BE2C (cell line): ENCODE data around the gene MRFAP1.

Experiments
- DNase-seq: peaks from one replicate; pipeline ENCODE4 v3.0.0-alpha.2; 2020
- H3K27me3 ChIP-seq: fragments of 250-450 bp; sonication (Bioruptor Pico); 2 replicates; pipeline ENCODE4 v1.5.1; 2020; ENCODE audit warnings: mild to moderate bottlenecking
- H3K36me3 ChIP-seq: fragments of 250-450 bp; sonication (Bioruptor Pico); 2 replicates; pipeline ENCODE4 v1.5.1; 2020; ENCODE audit warnings: mild to moderate bottlenecking
- H3K4me1 ChIP-seq: fragments of 250-450 bp; sonication (Bioruptor Pico); 2 replicates; pipeline ENCODE4 v1.5.1; 2020
- H3K4me3 ChIP-seq: 2 replicates; pipeline ENCODE4 v1.5.1; 2011; ENCODE audit warnings: low read depth, low read length
- H3K9me3 ChIP-seq: fragments of 250-450 bp; sonication (Bioruptor Pico); 2 replicates; pipeline ENCODE4 v1.5.1; 2020
- TF ChIP-seq, protein P1 (sequence below): IDR thresholded peaks from 2 replicates; pipeline ENCODE4 v1.5.1; 2012; ENCODE audit warnings: mild to moderate bottlenecking, low read depth, low read length

MRFAP1 gene

GRCh38 chr4:6619466-6620255 lies 20.8 kb upstream of the MRFAP1 start:
- H3K9me3 ChIP-seq = no peaks in the 10 kb centered on the region
- no peaks in the 10 kb centered on the region for H3K4me1 ChIP-seq
- H3K36me3 ChIP-seq = no peaks in the 10 kb centered on the region
- DNase-seq = no peak
- no peaks in the 10 kb centered on the region for H3K27me3 ChIP-seq
- TF ChIP-seq, protein P1, sequence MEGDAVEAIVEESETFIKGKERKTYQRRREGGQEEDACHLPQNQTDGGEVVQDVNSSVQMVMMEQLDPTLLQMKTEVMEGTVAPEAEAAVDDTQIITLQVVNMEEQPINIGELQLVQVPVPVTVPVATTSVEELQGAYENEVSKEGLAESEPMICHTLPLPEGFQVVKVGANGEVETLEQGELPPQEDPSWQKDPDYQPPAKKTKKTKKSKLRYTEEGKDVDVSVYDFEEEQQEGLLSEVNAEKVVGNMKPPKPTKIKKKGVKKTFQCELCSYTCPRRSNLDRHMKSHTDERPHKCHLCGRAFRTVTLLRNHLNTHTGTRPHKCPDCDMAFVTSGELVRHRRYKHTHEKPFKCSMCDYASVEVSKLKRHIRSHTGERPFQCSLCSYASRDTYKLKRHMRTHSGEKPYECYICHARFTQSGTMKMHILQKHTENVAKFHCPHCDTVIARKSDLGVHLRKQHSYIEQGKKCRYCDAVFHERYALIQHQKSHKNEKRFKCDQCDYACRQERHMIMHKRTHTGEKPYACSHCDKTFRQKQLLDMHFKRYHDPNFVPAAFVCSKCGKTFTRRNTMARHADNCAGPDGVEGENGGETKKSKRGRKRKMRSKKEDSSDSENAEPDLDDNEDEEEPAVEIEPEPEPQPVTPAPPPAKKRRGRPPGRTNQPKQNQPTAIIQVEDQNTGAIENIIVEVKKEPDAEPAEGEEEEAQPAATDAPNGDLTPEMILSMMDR = no peak
- H3K4me3 ChIP-seq = no peak overlapping the region

DNA sequence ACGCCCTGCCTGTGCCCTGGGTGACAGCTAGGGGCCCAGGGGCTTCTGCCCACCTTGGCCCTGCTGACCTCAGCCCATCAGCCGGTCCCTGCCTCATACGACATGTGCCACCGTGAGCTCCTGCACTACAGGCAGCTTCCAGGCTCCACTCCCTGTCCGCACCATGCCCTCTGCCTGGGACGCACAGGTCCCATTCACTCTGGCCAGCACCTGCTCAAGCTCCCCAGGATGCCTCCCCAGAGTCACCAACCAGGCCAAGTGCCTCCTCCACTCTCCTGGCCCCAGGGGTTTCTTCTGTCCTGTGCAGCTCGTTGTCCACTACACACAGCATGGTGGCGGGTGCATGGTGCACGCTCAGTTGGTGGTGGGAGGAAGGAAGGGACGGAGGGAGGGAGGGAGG lies 20.2 kb upstream of the MRFAP1 start:
- Histone ChIP-seq H3K4me3 (no peak overlapping the region), H3K9me3 (no peaks in the 10 kb centered on the region), H3K27me3 (no peaks in the 10 kb centered on the region), H3K36me3 (no peaks in the 10 kb centered on the region), H3K4me1 (no peaks in the 10 kb centered on the region)
- TF ChIP-seq, protein P1 = no peak
- DNase-seq = no peak

GRCh38 chr4:6620891-6621555 lies 19.5 kb upstream of the MRFAP1 start:
- Histone ChIP-seq H3K4me1 (no peaks in the 10 kb centered on the region), H3K4me3 (no peak overlapping the region), H3K9me3 (no peaks in the 10 kb centered on the region), H3K27me3 (no peaks in the 10 kb centered on the region), H3K36me3 (no peaks in the 10 kb centered on the region)
- TF ChIP-seq, protein P1 = peak; percentile 4; the same call in 1 of the 2 replicates
- no peak for DNase-seq

DNA sequence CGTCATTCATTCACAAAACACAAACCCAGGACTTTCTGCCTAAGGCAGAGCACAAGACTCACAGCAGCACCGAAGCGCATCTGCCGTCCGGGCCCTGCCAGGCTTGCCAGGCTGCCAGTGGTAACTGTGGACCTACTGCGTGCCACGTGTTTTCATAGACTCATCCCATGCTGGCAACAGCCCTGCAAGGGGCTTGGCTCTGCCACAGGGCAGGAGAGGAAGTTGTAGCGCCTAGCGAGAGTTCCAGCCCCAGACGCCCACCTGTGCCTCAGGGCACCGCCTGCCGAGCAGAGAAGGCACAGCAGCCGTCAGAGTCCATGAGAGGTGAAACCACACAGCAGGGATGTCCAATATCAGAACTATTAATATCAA lies 18.9 kb upstream of the MRFAP1 start:
- H3K4me3 ChIP-seq = no peak overlapping the region
- no peaks in the 10 kb centered on the region for H3K27me3 ChIP-seq
- TF ChIP-seq, protein P1 = no peak
- H3K4me1 ChIP-seq = no peaks in the 10 kb centered on the region
- no peak for DNase-seq
- no peaks in the 10 kb centered on the region for H3K9me3 ChIP-seq
- H3K36me3 ChIP-seq = no peaks in the 10 kb centered on the region

GRCh38 chr4:6622744-6623143 lies 17.7 kb upstream of the MRFAP1 start:
- DNase-seq = no peak
- TF ChIP-seq, protein P1 = no peak
- Histone ChIP-seq H3K4me3 (no peak overlapping the region), H3K9me3 (no peaks in the 10 kb centered on the region), H3K4me1 (no peaks in the 10 kb centered on the region), H3K27me3 (no peaks in the 10 kb centered on the region), H3K36me3 (no peaks in the 10 kb centered on the region)

DNA sequence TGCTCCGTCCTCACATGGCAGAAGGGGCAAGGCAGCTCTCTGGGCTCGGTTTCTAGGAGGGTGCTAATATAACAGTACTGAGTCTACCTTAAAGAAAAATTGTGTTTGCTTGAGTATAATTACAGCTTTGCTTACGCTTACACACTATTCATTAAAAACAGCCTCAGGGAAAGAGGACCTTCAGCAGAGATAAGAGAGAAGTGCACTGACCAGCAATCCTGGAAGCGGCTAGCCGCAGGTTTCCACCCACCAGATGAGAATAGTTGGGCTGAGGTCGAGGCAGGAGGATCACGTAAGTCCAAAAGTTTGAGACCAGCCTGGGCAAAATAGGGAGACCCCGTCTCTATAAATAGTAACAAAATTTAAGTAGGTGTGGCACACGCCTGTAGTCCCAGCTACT lies 15.2 kb upstream of the MRFAP1 start:
- Histone ChIP-seq H3K4me3 (no peak overlapping the region), H3K9me3 (no peaks in the 10 kb centered on the region), H3K27me3 (no peaks in the 10 kb centered on the region), H3K4me1 (no peaks in the 10 kb centered on the region), H3K36me3 (no peaks in the 10 kb centered on the region)
- TF ChIP-seq, protein P1 = no peak
- DNase-seq = no peak
